ENCODE results near the gene NDUFC1.

GRCh38 chr4:139337612-139338011 lies 35.3 kb upstream of the NDUFC1 start:
- TF ChIP-seq EZH2 (IDR thresholded peaks at IDR 0.05; ENCODE audit: borderline replicate concordance, insufficient read depth, low read depth, low read length, poor library complexity, severe bottlenecking) (no peak), CTCF (IDR thresholded peaks at IDR 0.05) (no peak)
